ENCODE measurements around the gene ZNF800. TPM values are rescaled to one million over a fixed set of nuclear protein-coding genes. Genes with fewer than 3 reads are reported as not detected.

ZNF800 gene
- total RNA-seq, 1 experiment from 2014 or later: 25.7 TPM

GRCh38 chr7:127362364-127363027 lies 30.0 kb downstream of the ZNF800 start:
- no peaks in the 10 kb centered on the region for H3K27me3 ChIP-seq (replicated peaks; ENCODE audit: insufficient read depth, low read depth, low read length, poor library complexity)
- ChIA-PET CTCF (no interaction called here), POLR2A (ENCODE audit: low non-redundant PET) (no interaction called here)
- H3K9me3 ChIP-seq (ENCODE audit: low read depth, low read length, poor library complexity, severe bottlenecking): no peaks in the 10 kb centered on the region
- no peak overlapping the region for H3K4me3 ChIP-seq (ENCODE audit: low read depth, low read length, poor library complexity, severe bottlenecking)
- no TSS peak for BruUV-seq (replicated peaks)
- no peaks in the 10 kb centered on the region for H3K4me1 ChIP-seq (ENCODE audit: insufficient read depth, low read length, poor library complexity, severe bottlenecking)
- TF ChIP-seq EZH2 (IDR thresholded peaks at IDR 0.05; ENCODE audit: borderline replicate concordance, low read depth, low read length, poor library complexity, severe bottlenecking) (no peak), CTCF (conservative IDR thresholded peaks at IDR 0.05; ENCODE audit: low read depth, low read length) (no peak)
- H3K36me3 ChIP-seq (ENCODE audit: insufficient read depth, low read length, poor library complexity, severe bottlenecking): peaks cover 6% of the 10 kb centered on the region
- H3K27ac ChIP-seq (ENCODE audit: low read depth, low read length, poor library complexity, severe bottlenecking): no peak overlapping the region
- DNase-seq (ENCODE audit: low spot score): no peak
- intact Hi-C loops (cut with micrococcal nuclease; ENCODE audit: unreplicated experiment): no loop called here

- Histone ChIP-seq H3K4me1 (ENCODE audit: insufficient read depth, low read length, poor library complexity, severe bottlenecking) (no peaks in the 10 kb centered on the region), H3K27ac (ENCODE audit: low read depth, low read length, poor library complexity, severe bottlenecking) (no peak overlapping the region), H3K36me3 (ENCODE audit: insufficient read depth, low read length, poor library complexity, severe bottlenecking) (peaks cover 6% of the 10 kb centered on the region), H3K4me3 (ENCODE audit: low read depth, low read length, poor library complexity, severe bottlenecking) (no peak overlapping the region), H3K27me3 (replicated peaks; ENCODE audit: insufficient read depth, low read depth, low read length, poor library complexity) (no peaks in the 10 kb centered on the region), H3K9me3 (ENCODE audit: low read depth, low read length, poor library complexity, severe bottlenecking) (no peaks in the 10 kb centered on the region)
- intact Hi-C loops (cut with micrococcal nuclease; ENCODE audit: unreplicated experiment): no loop called here
- CTCF ChIA-PET: no interaction called here
- no peak for DNase-seq (ENCODE audit: low spot score)
- no peak for TF ChIP-seq CTCF (conservative IDR thresholded peaks at IDR 0.05; ENCODE audit: low read depth, low read length)
- TF ChIP-seq EZH2 (IDR thresholded peaks at IDR 0.05; ENCODE audit: borderline replicate concordance, low read depth, low read length, poor library complexity, severe bottlenecking): no peak
- no TSS peak for BruUV-seq (replicated peaks)
- POLR2A ChIA-PET (ENCODE audit: low non-redundant PET): no interaction called here
Observed at GRCh38 chr7:127361736-127362135, 30.8 kb downstream of the ZNF800 start.

- Histone ChIP-seq H3K9me3 (ENCODE audit: low read depth, low read length, poor library complexity, severe bottlenecking) (no peaks in the 10 kb centered on the region), H3K27me3 (replicated peaks; ENCODE audit: insufficient read depth, low read depth, low read length, poor library complexity) (no peaks in the 10 kb centered on the region), H3K36me3 (ENCODE audit: insufficient read depth, low read length, poor library complexity, severe bottlenecking) (peaks cover 6% of the 10 kb centered on the region), H3K4me1 (ENCODE audit: insufficient read depth, low read length, poor library complexity, severe bottlenecking) (no peaks in the 10 kb centered on the region), H3K27ac (ENCODE audit: low read depth, low read length, poor library complexity, severe bottlenecking) (no peak overlapping the region), H3K4me3 (ENCODE audit: low read depth, low read length, poor library complexity, severe bottlenecking) (no peak overlapping the region)
- ChIA-PET CTCF (no interaction called here), POLR2A (ENCODE audit: low non-redundant PET) (no interaction called here)
- no TSS peak for BruUV-seq (replicated peaks)
- DNase-seq (ENCODE audit: low spot score): no peak
- intact Hi-C loops (cut with micrococcal nuclease; ENCODE audit: unreplicated experiment): no loop called here
- TF ChIP-seq CTCF (conservative IDR thresholded peaks at IDR 0.05; ENCODE audit: low read depth, low read length) (no peak), EZH2 (IDR thresholded peaks at IDR 0.05; ENCODE audit: borderline replicate concordance, low read depth, low read length, poor library complexity, severe bottlenecking) (no peak)
Observed at GRCh38 chr7:127359011-127359410, 33.5 kb downstream of the ZNF800 start.

Data from A673 (cell line).